Activated CD4-positive, alpha-beta memory T cell treated with anti-CD3 and anti-CD28 coated beads for 36 hours (primary cell): Measurements from ENCODE around the gene GBA2. TPM values are rescaled to one million over a fixed set of nuclear protein-coding genes. Genes with fewer than 3 reads are reported as not detected.

Source experiments
- CTCF ChIA-PET: fragments of 350-600 bp; sonication (Branson Sonifier 250); formaldehyde crosslinking; loops from one replicate; lab custom pipeline; 2021; ENCODE audit warnings: antibody characterized with exemption, inconsistent platforms; lab: Charles Lee
- POLR2A ChIA-PET: fragments of 350-600 bp; sonication (Branson Sonifier 250); formaldehyde crosslinking; loops from one replicate; lab custom pipeline; 2021; ENCODE audit warnings: antibody characterized with exemption; lab: Charles Lee
- DNase-seq: peaks from one replicate; pipeline ENCODE4 v3.0.0-alpha.2; 2020
- H3K27ac Mint-ChIP-seq: one replicate; pipeline ENCODE4 v1.8.0; 2021; ENCODE audit warnings: mixed read lengths
- H3K27me3 Mint-ChIP-seq: one replicate; pipeline ENCODE4 v1.8.0; 2021; ENCODE audit warnings: mixed read lengths
- H3K36me3 Mint-ChIP-seq: one replicate; pipeline ENCODE4 v1.8.0; 2021; ENCODE audit warnings: mixed read lengths
- H3K4me1 Mint-ChIP-seq: one replicate; pipeline ENCODE4 v1.8.0; 2021; ENCODE audit warnings: low read depth, mixed read lengths
- H3K4me3 Mint-ChIP-seq: one replicate; pipeline ENCODE4 v1.8.0; 2021; ENCODE audit warnings: mild to moderate bottlenecking, mixed read lengths
- H3K9me3 Mint-ChIP-seq: one replicate; pipeline ENCODE4 v1.8.0; 2021; ENCODE audit warnings: mixed read lengths
- intact Hi-C: fragments of 100-400 bp; cut with micrococcal nuclease; formaldehyde crosslinking; loops from one replicate; pipeline ENCODE4 v1.15.1; 2023
- total RNA-seq, 2 experiments: library from RNA; stranded (reverse); gene quantifications; one replicate each; pipeline ENCODE4 v1.2.3, GENCODE V29; 2021

Gene GBA2
- total RNA-seq, 2 experiments from 2014 or later = 30.4 to 30.7 TPM

GRCh38 chr9:35729101-35729500 lies 19.9 kb downstream of the GBA2 start:
- H3K27me3 Mint-ChIP-seq = no peaks in the 10 kb centered on the region
- ChIA-PET CTCF (interaction anchor here (0.8 to 9.6 kb wide), 13 partner anchors 18 to 624 kb away, joined by 3 to 101 read pairs (median 5); partner anchors contain the start of genes ARHGEF39, CCDC107, GBA2 and RGP1), POLR2A (interaction anchor here (1.0 to 2.4 kb wide), 3 partner anchors 65 to 85 kb away, joined by 3 to 17 read pairs (median 4); partner anchors contain the start of genes ARHGEF39 and HINT2)
- H3K27ac Mint-ChIP-seq = no peak overlapping the region
- no peaks in the 10 kb centered on the region for H3K9me3 Mint-ChIP-seq
- H3K4me1 Mint-ChIP-seq = peaks cover 18% of the 10 kb centered on the region
- H3K4me3 Mint-ChIP-seq = no peak overlapping the region
- DNase-seq = no peak
- intact Hi-C loops = loop anchor here (2.0 kb wide), 1 partner anchor 40 kb away; the partner anchor contains the start of gene TPM2
- peaks cover 13% of the 10 kb centered on the region for H3K36me3 Mint-ChIP-seq

- DNase-seq = peak; percentile 80
- POLR2A ChIA-PET = interaction anchor here (0.8 to 2.4 kb wide), 8 partner anchors 13 to 82 kb away, joined by 3 to 17 read pairs (median 4); partner anchors contain the start of genes ARHGEF39, CCDC107, GBA2 and RGP1
- no peak overlapping the region for H3K27ac Mint-ChIP-seq
- CTCF ChIA-PET = interaction anchor here (0.6 to 9.6 kb wide), 21 partner anchors 8 to 954 kb away, joined by 3 to 101 read pairs (median 5); partner anchors contain the start of genes ARHGEF39, CCDC107, GBA2 and RGP1
- peaks cover 11% of the 10 kb centered on the region for H3K4me1 Mint-ChIP-seq
- no peaks in the 10 kb centered on the region for H3K9me3 Mint-ChIP-seq
- intact Hi-C loops = loop anchor here (2.0 kb wide), 1 partner anchor 40 kb away; the partner anchor contains the start of gene TPM2
- no peaks in the 10 kb centered on the region for H3K27me3 Mint-ChIP-seq
- H3K4me3 Mint-ChIP-seq = no peak overlapping the region
- peaks cover 15% of the 10 kb centered on the region for H3K36me3 Mint-ChIP-seq
These were observed 20.7 kb downstream of the GBA2 start for GRCh38 chr9:35728041-35728971.

GRCh38 chr9:35727676-35728040 lies 21.4 kb downstream of the GBA2 start:
- DNase-seq = no peak
- intact Hi-C loops = loop anchor here (2.0 kb wide), 1 partner anchor 39 kb away; the partner anchor contains the start of gene TPM2
- Mint-ChIP-seq H3K36me3 (peaks cover 15% of the 10 kb centered on the region), H3K9me3 (no peaks in the 10 kb centered on the region), H3K27me3 (no peaks in the 10 kb centered on the region), H3K4me3 (no peak overlapping the region), H3K27ac (no peak overlapping the region), H3K4me1 (peaks cover 8% of the 10 kb centered on the region)
- CTCF ChIA-PET = interaction anchor here (0.6 to 9.6 kb wide), 17 partner anchors 7 to 955 kb away, joined by 3 to 101 read pairs (median 5); partner anchors contain the start of genes ARHGEF39, CCDC107, GBA2 and RGP1
- POLR2A ChIA-PET = interaction anchor here (0.8 to 2.4 kb wide), 7 partner anchors 12 to 81 kb away, joined by 3 to 17 read pairs (median 5); partner anchors contain the start of genes CCDC107, GBA2 and RGP1

GRCh38 chr9:35726931-35727330 lies 22.1 kb downstream of the GBA2 start:
- ChIA-PET CTCF (interaction anchor here (1.0 to 9.6 kb wide), 11 partner anchors 8 to 99 kb away, joined by 3 to 101 read pairs (median 8); partner anchors contain the start of genes ARHGEF39, CCDC107, GBA2 and RGP1), POLR2A (interaction anchor here (1.5 to 1.9 kb wide), 2 partner anchors 30 to 35 kb away, joined by 4 to 5 read pairs; no protein-coding TSS in a partner anchor)
- Mint-ChIP-seq H3K9me3 (no peaks in the 10 kb centered on the region), H3K36me3 (peaks cover 20% of the 10 kb centered on the region), H3K27me3 (no peaks in the 10 kb centered on the region), H3K27ac (peak overlapping the region; percentile 2), H3K4me1 (peaks cover 8% of the 10 kb centered on the region), H3K4me3 (no peak overlapping the region)
- peak; percentile 59 for DNase-seq
- intact Hi-C loops = no loop called here

GRCh38 chr9:35725362-35725761 lies 23.7 kb downstream of the GBA2 start:
- H3K27me3 Mint-ChIP-seq = no peaks in the 10 kb centered on the region
- H3K4me1 Mint-ChIP-seq = no peaks in the 10 kb centered on the region
- intact Hi-C loops = no loop called here
- peaks cover 27% of the 10 kb centered on the region for H3K36me3 Mint-ChIP-seq
- no peak for DNase-seq
- POLR2A ChIA-PET = no interaction called here
- H3K27ac Mint-ChIP-seq = no peak overlapping the region
- no peak overlapping the region for H3K4me3 Mint-ChIP-seq
- H3K9me3 Mint-ChIP-seq = no peaks in the 10 kb centered on the region
- CTCF ChIA-PET = interaction anchor here (0.9 to 9.6 kb wide), 2 partner anchors 29 to 65 kb away, joined by 5 to 82 read pairs; no protein-coding TSS in a partner anchor

GRCh38 chr9:35723908-35724307 lies 25.1 kb downstream of the GBA2 start:
- H3K4me1 Mint-ChIP-seq = no peaks in the 10 kb centered on the region
- no peak for DNase-seq
- ChIA-PET CTCF (interaction anchor here (1.0 to 9.6 kb wide), 3 partner anchors 12 to 28 kb away, joined by 3 to 82 read pairs (median 15); no protein-coding TSS in a partner anchor), POLR2A (no interaction called here)
- peaks cover 41% of the 10 kb centered on the region for H3K36me3 Mint-ChIP-seq
- H3K27ac Mint-ChIP-seq = no peak overlapping the region
- no peaks in the 10 kb centered on the region for H3K9me3 Mint-ChIP-seq
- no peak overlapping the region for H3K4me3 Mint-ChIP-seq
- intact Hi-C loops = no loop called here
- H3K27me3 Mint-ChIP-seq = no peaks in the 10 kb centered on the region

GRCh38 chr9:35723426-35723825 lies 25.6 kb downstream of the GBA2 start:
- POLR2A ChIA-PET = no interaction called here
- intact Hi-C loops = no loop called here
- Mint-ChIP-seq H3K4me3 (no peak overlapping the region), H3K27me3 (no peaks in the 10 kb centered on the region), H3K36me3 (peaks cover 42% of the 10 kb centered on the region), H3K4me1 (no peaks in the 10 kb centered on the region), H3K27ac (no peak overlapping the region), H3K9me3 (no peaks in the 10 kb centered on the region)
- CTCF ChIA-PET = interaction anchor here (1.0 to 3.8 kb wide), 3 partner anchors 11 to 27 kb away, joined by 3 to 15 read pairs (median 3); no protein-coding TSS in a partner anchor
- DNase-seq = no peak

- ChIA-PET CTCF (interaction anchor here (0.8 to 1.5 kb wide), 2 partner anchors 8 to 23 kb away, joined by 3 read pairs; no protein-coding TSS in a partner anchor), POLR2A (no interaction called here)
- DNase-seq = no peak
- H3K4me3 Mint-ChIP-seq = no peak overlapping the region
- H3K4me1 Mint-ChIP-seq = no peaks in the 10 kb centered on the region
- H3K36me3 Mint-ChIP-seq = peaks cover 63% of the 10 kb centered on the region
- H3K9me3 Mint-ChIP-seq = no peaks in the 10 kb centered on the region
- H3K27ac Mint-ChIP-seq = no peak overlapping the region
- H3K27me3 Mint-ChIP-seq = no peaks in the 10 kb centered on the region
- intact Hi-C loops = no loop called here
These were observed 29.5 kb downstream of the GBA2 start for GRCh38 chr9:35719546-35719945.

- no peaks in the 10 kb centered on the region for H3K4me1 Mint-ChIP-seq
- no peak overlapping the region for H3K27ac Mint-ChIP-seq
- ChIA-PET POLR2A (no interaction called here), CTCF (interaction anchor here (0.8 to 1.5 kb wide), 2 partner anchors 9 to 22 kb away, joined by 3 read pairs; no protein-coding TSS in a partner anchor)
- no peaks in the 10 kb centered on the region for H3K9me3 Mint-ChIP-seq
- H3K27me3 Mint-ChIP-seq = no peaks in the 10 kb centered on the region
- no peak for DNase-seq
- intact Hi-C loops = no loop called here
- peaks cover 64% of the 10 kb centered on the region for H3K36me3 Mint-ChIP-seq
- no peak overlapping the region for H3K4me3 Mint-ChIP-seq
These were observed 30.1 kb downstream of the GBA2 start for GRCh38 chr9:35718721-35719511.

GRCh38 chr9:35717132-35717870 lies 31.7 kb downstream of the GBA2 start:
- intact Hi-C loops = no loop called here
- POLR2A ChIA-PET = interaction anchor here (0.9 kb wide), 1 partner anchor 21 kb away, joined by 3 read pairs; no protein-coding TSS in a partner anchor
- no peak for DNase-seq
- H3K4me1 Mint-ChIP-seq = peaks cover 7% of the 10 kb centered on the region
- no peak overlapping the region for H3K4me3 Mint-ChIP-seq
- CTCF ChIA-PET = interaction anchor here (0.6 to 6.5 kb wide), 6 partner anchors 14 to 106 kb away, joined by 3 to 55 read pairs (median 3); partner anchors contain the start of gene TLN1
- H3K27me3 Mint-ChIP-seq = no peaks in the 10 kb centered on the region
- H3K36me3 Mint-ChIP-seq = peaks cover 67% of the 10 kb centered on the region
- H3K9me3 Mint-ChIP-seq = no peaks in the 10 kb centered on the region
- H3K27ac Mint-ChIP-seq = no peak overlapping the region
